Colonic mucosa (tissue), 4 donors: ENCODE measurements around the gene MYZAP. TPM values are rescaled to one million over a fixed set of nuclear protein-coding genes. Genes with fewer than 3 reads are reported as not detected.

Source experiments
- DNase-seq: peaks from one replicate; pipeline ENCODE4 v3.0.0-alpha.2; 2020
- H3K27ac ChIP-seq: fragments of 200-600 bp; one replicate; pipeline ENCODE4 v1.8.0; 2021
- H3K27me3 ChIP-seq: fragments of 200-600 bp; one replicate; pipeline ENCODE4 v1.8.0; 2021
- H3K36me3 ChIP-seq: fragments of 200-600 bp; one replicate; pipeline ENCODE4 v1.8.0; 2021
- H3K4me1 ChIP-seq: fragments of 200-600 bp; one replicate; pipeline ENCODE4 v1.8.0; 2021; ENCODE audit warnings: mild to moderate bottlenecking
- H3K4me3 ChIP-seq: fragments of 200-600 bp; one replicate; pipeline ENCODE4 v1.8.0; 2021
- H3K9ac ChIP-seq, 2 donors: one replicate each; pipeline ENCODE4 v1.7.0; 2013; ENCODE audit warnings: control low read depth in 2 of 2, low read depth in 2 of 2, low read length in 2 of 2
- H3K9me3 ChIP-seq: fragments of 200-600 bp; one replicate; pipeline ENCODE4 v1.8.0; 2021
- CTCF ChIP-seq: fragments of 200-600 bp; IDR thresholded peaks from one replicate; pipeline ENCODE4 v1.8.0; 2022; ENCODE audit warnings: antibody characterized with exemption, mild to moderate bottlenecking
- intact Hi-C: fragments of 100-400 bp; cut with DNase I; formaldehyde crosslinking; loops from one replicate; pipeline ENCODE4 v1.14.1; 2022
- total RNA-seq, 2 donors: library from RNA; stranded (reverse); fragmentation: NEBNext Ultra II Directional in 1 of 2; extraction: Animal tissue kit (Norgen Biotek cat#: 25700) in 1 of 2; gene quantifications; one replicate each; pipeline ENCODE4 v1.2.1, GENCODE V29; 2021
- donor health status: healthy.
- donor health status: DM: no; HTN: no; CAD: no.
- donor health status: DM: no; HTN: no; CAD: no.

The MYZAP gene
- total RNA-seq, 2 donors from 2014 or later, result 11.7 to 12.2 TPM

- H3K4me1 ChIP-seq, result no peaks in the 10 kb centered on the region
- intact Hi-C loops, result no loop called here
- H3K36me3 ChIP-seq, result no peaks in the 10 kb centered on the region
- H3K4me3 ChIP-seq, result no peak overlapping the region
- H3K27me3 ChIP-seq, result no peaks in the 10 kb centered on the region
- no peak for DNase-seq
- no peaks in the 10 kb centered on the region for H3K9me3 ChIP-seq
- H3K9ac ChIP-seq, result no peak overlapping the region
- H3K27ac ChIP-seq, result peak overlapping the region; percentile 42
- no peak for TF ChIP-seq CTCF
These were observed 43.4 kb upstream of the MYZAP start for GRCh38 chr15:57548351-57548750.

- no peak overlapping the region for H3K9ac ChIP-seq
- H3K27ac ChIP-seq, result peak overlapping the region; percentile 42
- intact Hi-C loops, result no loop called here
These were observed 42.9 kb upstream of the MYZAP start for GRCh38 chr15:57548835-57549234.

GRCh38 chr15:57549935-57550334 lies 41.8 kb upstream of the MYZAP start:
- Histone ChIP-seq H3K4me1 (no peaks in the 10 kb centered on the region), H3K9ac (no peak overlapping the region), H3K9me3 (no peaks in the 10 kb centered on the region), H3K4me3 (no peak overlapping the region), H3K27ac (no peak overlapping the region), H3K27me3 (no peaks in the 10 kb centered on the region), H3K36me3 (no peaks in the 10 kb centered on the region)
- no peak for DNase-seq
- intact Hi-C loops, result loop anchor here (10.0 kb wide), 2 partner anchors 195 to 515 kb away; partner anchors contain the start of gene ALDH1A2
- TF ChIP-seq CTCF, result no peak

More at GRCh38 chr15:57548835-57549234, 42.9 kb upstream of the MYZAP start:
- H3K4me3 ChIP-seq, result no peak overlapping the region
- H3K4me1 ChIP-seq, result no peaks in the 10 kb centered on the region
- DNase-seq, result peak; percentile 63
- no peak for TF ChIP-seq CTCF
- H3K27me3 ChIP-seq, result no peaks in the 10 kb centered on the region
- H3K36me3 ChIP-seq, result no peaks in the 10 kb centered on the region
- H3K9me3 ChIP-seq, result no peaks in the 10 kb centered on the region

- no peak for TF ChIP-seq CTCF
- intact Hi-C loops, result loop anchor here (10.0 kb wide), 2 partner anchors 194 to 514 kb away; partner anchors contain the start of gene ALDH1A2
- Histone ChIP-seq H3K27me3 (no peaks in the 10 kb centered on the region), H3K4me3 (no peak overlapping the region), H3K27ac (no peak overlapping the region), H3K4me1 (no peaks in the 10 kb centered on the region), H3K9ac (no peak overlapping the region), H3K9me3 (no peaks in the 10 kb centered on the region), H3K36me3 (no peaks in the 10 kb centered on the region)
- DNase-seq, result peak; percentile 73
These were observed 41.1 kb upstream of the MYZAP start for GRCh38 chr15:57550640-57551039.

GRCh38 chr15:57551715-57552677 lies 39.7 kb upstream of the MYZAP start:
- DNase-seq, result no peak
- Histone ChIP-seq H3K27me3 (no peaks in the 10 kb centered on the region), H3K9ac (no peak overlapping the region), H3K4me3 (no peak overlapping the region), H3K4me1 (no peaks in the 10 kb centered on the region), H3K9me3 (no peaks in the 10 kb centered on the region), H3K27ac (no peak overlapping the region), H3K36me3 (no peaks in the 10 kb centered on the region)
- TF ChIP-seq CTCF, result no peak
- intact Hi-C loops, result loop anchor here (10.0 kb wide), 2 partner anchors 193 to 513 kb away; partner anchors contain the start of gene ALDH1A2
